Stimulated activated CD8-positive, alpha-beta memory T cell treated with anti-CD3 and anti-CD28 coated beads, Interleukin-15, amount 100 ng/mL, for 48 hours (primary cell): Measurements from ENCODE around the gene POMT1.
"Not testable (repeated sequence)": the region's sequence is repeated elsewhere in the genome, so short reads cannot be mapped to it uniquely, and the experiment has no call there.

ENCODE experiments used
- DNase-seq, 2 donors: peaks; one replicate each; pipeline ENCODE4 v3.0.0-alpha.2; 2020; ENCODE audit warnings: low read depth in 2 of 2

Gene POMT1

DNA sequence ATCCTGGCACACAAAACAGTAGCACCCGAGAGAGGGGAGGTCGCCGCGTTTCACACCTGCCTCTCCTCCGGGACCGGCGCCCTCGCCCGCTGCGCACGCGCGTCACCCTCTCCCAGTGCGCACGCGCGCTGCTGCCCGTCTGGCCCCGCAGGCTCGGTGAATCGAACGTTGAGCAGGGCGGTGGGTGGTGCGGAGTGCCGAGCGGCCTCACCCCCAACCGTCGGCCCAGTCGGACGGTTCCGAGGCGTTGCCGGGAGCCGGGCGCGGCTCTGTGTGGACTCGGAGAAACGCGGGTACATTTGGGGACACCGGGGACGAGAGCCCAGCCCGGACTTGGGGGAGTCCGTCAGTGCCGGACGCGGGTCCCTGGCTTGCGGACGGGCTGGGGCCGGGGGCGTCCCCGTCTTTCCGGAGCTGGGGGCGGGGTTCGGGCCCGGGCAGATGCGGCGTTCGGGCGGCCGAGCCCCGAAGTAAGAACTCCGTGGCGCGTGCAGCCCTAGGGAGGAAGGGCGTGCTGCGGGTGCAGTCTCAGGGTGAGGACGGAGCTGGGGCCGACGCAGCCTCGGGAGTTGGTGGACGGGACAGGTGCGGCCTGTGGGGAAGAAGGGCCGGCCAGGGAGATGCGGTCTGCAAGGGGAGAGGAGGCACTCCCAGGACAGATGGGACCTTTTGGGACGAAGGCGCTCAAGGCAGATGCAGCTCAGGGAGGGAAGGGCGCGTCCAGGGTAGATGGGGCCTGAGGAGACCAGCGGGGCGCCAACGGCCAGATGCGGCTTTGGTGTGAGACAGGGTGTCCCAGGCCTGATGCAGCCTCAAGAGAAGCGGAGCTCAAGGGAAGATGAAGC is at the start of gene POMT1:
Gene POMT1, plus strand, starts transcription at position 138 of the 845 bp plus-strand sequence. CDS start 1,301 bp downstream, outside the sequence.
- DNase-seq: peak; percentile 80 to 84

- DNase-seq: no peak
Measured at GRCh38 chr9:131454028-131454427, 48.7 kb upstream of the POMT1 start.

- DNase-seq: not testable (repeated sequence)
Measured at GRCh38 chr9:131455655-131456054, 47.1 kb upstream of the POMT1 start.

DNA sequence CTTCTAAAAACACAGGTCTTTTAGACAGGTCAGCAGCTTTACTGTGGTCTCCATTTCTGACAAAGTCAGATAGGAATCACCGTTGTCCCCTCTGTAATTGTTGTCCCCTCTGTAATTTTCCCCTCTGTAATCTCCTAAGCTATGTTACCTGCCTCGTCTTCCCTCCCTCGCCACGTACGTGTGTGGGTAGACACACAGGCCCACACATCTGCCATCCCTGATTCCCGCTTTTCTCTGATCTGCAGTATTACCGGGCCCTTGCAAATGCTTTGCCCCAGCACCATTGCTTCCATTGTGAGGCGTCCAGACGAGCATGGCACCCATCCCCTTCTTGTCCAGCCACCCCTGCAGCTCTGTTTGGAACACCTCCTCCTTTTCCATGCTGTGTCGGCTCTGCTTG is 45.0 kb upstream of the POMT1 start:
- no peak for DNase-seq

DNA sequence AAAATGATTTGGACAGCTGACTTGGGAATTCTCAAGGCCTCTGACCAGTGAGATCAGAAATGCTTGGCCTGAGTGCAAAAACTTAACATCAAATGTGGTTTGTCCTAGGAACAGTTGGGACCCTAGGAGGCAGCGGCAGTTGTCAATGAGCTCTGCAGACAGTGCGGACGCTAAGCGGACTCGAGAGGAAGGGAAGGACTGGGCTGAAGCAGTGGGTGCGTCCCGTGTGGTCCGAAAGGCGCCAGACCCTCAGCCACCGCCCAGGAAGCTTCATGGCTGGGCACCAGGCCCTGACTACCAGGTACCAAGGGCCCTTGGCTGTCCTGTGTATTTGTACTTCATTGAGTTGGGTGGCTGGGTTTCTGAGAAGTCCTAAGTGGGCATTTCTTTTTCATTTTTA is 43.7 kb upstream of the POMT1 start:
- DNase-seq: no peak

GRCh38 chr9:131461166-131461565 is 41.6 kb upstream of the POMT1 start:
- no peak for DNase-seq

GRCh38 chr9:131464354-131465000 is 38.2 kb upstream of the POMT1 start:
- no peak for DNase-seq

DNA sequence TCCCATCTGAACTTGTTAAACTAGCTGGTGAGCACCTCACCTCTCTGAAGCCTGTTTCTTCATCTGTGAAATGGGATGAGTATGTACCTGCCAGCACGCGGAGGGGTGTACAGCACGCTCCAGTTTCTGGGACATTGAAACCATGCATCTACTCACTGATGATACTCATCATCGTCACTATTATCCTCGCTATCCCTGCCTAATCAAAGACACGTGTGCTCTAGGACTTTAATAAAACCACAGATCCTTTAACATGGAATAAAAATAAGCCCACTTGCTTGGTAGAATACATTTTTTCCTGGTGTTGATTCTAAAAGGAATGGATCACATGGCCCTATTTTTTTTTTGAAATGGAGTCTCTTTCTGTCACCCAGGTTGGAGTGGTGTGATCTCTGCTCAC is 37.3 kb upstream of the POMT1 start:
- DNase-seq: no peak

- no peak for DNase-seq
Measured at GRCh38 chr9:131467214-131467935, 35.3 kb upstream of the POMT1 start.

DNA sequence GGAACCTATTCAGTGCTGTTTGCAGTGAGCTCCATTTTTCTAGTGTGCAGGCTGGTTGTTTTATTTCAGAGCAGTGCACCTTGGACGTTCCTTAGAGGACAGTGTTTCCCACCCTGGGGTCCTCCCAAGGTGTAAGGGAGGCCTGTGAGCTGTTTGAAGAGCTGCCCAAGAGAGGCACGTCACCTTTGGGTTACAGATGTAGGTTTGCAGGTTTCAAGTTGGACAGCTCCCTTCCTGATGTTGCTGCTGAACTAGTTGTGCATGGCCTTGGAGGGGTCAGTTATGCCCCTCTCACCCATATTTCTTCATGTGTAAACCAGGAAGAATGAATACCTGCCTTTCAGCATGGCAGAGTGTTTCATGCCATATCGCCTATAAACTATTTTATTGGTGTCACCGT is 34.7 kb upstream of the POMT1 start:
- DNase-seq: no peak

- DNase-seq: no peak
Measured at GRCh38 chr9:131469356-131469755, 33.4 kb upstream of the POMT1 start.

GRCh38 chr9:131469951-131470350 is 32.8 kb upstream of the POMT1 start:
- no peak for DNase-seq

DNA sequence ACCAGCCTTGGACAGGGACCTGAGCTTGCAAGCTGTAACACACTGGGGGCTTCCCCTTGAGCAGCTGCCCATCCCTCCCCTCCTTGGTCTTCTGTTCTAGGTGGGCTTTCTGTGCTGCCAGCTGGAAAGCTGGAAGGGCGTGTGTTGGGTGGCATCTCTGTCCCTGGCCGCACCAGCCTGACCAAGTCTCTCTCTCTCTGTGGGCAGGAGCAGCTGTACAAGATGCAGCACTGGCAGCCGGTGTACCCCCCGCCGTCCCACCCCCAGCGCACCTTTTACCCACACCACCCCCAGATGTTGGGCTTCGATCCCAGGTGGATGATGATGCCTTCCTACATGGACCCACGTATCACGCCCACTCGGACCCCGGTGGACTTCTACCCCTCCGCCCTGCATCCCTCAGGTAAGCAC is 32.1 kb upstream of the POMT1 start:
- no peak for DNase-seq

DNA sequence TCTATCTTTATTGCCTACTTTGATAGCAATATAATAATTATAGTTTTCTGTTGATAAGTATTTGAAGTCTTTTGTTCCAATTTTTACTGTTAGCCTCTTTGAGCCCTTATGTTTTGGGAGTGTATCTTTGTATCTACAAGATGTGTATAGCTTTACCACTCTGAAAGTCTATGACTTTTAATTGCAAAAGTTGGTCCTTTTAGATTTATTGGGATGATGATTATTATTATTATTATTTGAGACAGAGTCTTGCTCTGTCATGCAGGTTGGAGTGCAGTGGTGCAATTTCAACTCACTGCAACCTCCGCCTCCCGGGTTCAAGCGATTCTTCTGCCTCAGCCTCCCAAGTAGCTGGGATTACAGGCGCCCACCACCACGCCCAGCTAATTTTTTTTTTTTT is 30.6 kb upstream of the POMT1 start:
- not testable (repeated sequence) for DNase-seq

- DNase-seq: no peak
Measured at GRCh38 chr9:131473198-131473885, 29.4 kb upstream of the POMT1 start.

GRCh38 chr9:131473891-131474290 is 28.8 kb upstream of the POMT1 start:
- DNase-seq: no peak

- DNase-seq: no peak
Measured at GRCh38 chr9:131474711-131475110, 28.0 kb upstream of the POMT1 start.

DNA sequence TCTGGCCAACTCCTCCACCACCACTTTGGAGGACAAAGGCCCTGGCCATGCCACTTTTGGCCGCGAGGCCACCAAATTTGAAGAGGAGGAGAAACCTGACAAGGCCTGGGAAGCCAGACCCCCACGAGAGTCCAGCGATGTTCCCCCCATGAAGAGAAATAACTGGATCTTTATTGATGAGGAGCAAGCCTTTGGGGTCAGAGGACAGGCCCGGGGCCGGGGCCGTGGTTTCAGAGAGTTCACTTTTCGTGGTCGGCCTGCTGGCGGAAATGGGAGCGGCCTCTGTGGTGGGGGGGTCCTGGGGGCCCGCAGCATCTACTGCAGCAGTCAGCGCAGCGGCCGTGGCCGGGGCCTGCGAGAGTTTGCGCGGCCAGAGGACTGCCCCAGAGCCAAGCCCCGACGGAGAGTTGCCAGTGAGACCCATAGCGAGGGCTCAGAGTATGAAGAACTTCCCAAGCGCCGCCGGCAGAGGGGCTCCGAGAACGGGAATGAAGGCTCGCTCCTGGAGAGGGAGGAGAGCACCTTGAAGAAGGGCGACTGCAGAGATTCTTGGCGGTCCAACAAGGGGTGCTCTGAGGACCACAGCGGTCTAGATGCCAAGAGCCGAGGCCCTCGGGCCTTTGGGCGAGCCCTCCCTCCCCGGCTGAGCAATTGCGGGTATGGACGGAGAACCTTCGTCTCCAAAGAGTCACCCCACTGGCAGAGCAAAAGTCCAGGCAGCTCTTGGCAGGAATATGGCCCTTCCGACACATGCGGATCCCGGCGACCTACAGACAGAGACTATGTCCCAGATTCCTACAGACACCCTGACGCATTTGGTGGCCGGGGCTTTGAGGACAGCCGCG is 27.4 kb upstream of the POMT1 start:
- no peak for DNase-seq

GRCh38 chr9:131475956-131476776 is 26.6 kb upstream of the POMT1 start:
- no peak for DNase-seq

- no peak for DNase-seq
Measured at GRCh38 chr9:131476777-131477345, 25.9 kb upstream of the POMT1 start.
